Osteocyte (in vitro differentiated cells): Measurements from ENCODE around the gene POLG. TPM values are rescaled to one million over a fixed set of nuclear protein-coding genes. Genes with fewer than 3 reads are reported as not detected.

ENCODE experiments used
- DNase-seq: peaks from one replicate; pipeline ENCODE4 v3.0.0; 2021; ENCODE audit warnings: mixed read lengths; ENCODE audit not compliant: unreplicated experiment; ENCODE audit errors: extremely low spot score
- H3K27ac Mint-ChIP-seq: one replicate; pipeline ENCODE4 v1.8.0; 2021; ENCODE audit warnings: mild to moderate bottlenecking, mixed read lengths; ENCODE audit not compliant: unreplicated experiment
- H3K27me3 Mint-ChIP-seq: one replicate; pipeline ENCODE4 v1.8.0; 2021; ENCODE audit warnings: mixed read lengths; ENCODE audit not compliant: unreplicated experiment
- H3K36me3 Mint-ChIP-seq: one replicate; pipeline ENCODE4 v1.8.0; 2021; ENCODE audit warnings: mixed read lengths; ENCODE audit not compliant: unreplicated experiment
- H3K4me1 Mint-ChIP-seq: one replicate; pipeline ENCODE4 v1.8.0; 2021; ENCODE audit warnings: mixed read lengths; ENCODE audit not compliant: unreplicated experiment
- H3K4me3 Mint-ChIP-seq: one replicate; pipeline ENCODE4 v1.8.0; 2021; ENCODE audit warnings: mild to moderate bottlenecking, moderate library complexity, mixed read lengths; ENCODE audit not compliant: unreplicated experiment
- H3K9me3 Mint-ChIP-seq: one replicate; pipeline ENCODE4 v1.8.0; 2021; ENCODE audit warnings: mixed read lengths; ENCODE audit not compliant: unreplicated experiment
- CTCF ChIP-seq: fragments of 200-600 bp; sonication (generic); IDR thresholded peaks from 2 replicates; pipeline ENCODE4 v1.5.0; 2021; ENCODE audit warnings: antibody characterized with exemption, mild to moderate bottlenecking, moderate library complexity
- total RNA-seq: library from RNA; stranded (reverse); gene quantifications from 2 replicates; pipeline ENCODE4 v1.2.1, GENCODE V29; 2021

Gene POLG
- total RNA-seq, 1 donor from 2014 or later = 60.8 TPM

DNA sequence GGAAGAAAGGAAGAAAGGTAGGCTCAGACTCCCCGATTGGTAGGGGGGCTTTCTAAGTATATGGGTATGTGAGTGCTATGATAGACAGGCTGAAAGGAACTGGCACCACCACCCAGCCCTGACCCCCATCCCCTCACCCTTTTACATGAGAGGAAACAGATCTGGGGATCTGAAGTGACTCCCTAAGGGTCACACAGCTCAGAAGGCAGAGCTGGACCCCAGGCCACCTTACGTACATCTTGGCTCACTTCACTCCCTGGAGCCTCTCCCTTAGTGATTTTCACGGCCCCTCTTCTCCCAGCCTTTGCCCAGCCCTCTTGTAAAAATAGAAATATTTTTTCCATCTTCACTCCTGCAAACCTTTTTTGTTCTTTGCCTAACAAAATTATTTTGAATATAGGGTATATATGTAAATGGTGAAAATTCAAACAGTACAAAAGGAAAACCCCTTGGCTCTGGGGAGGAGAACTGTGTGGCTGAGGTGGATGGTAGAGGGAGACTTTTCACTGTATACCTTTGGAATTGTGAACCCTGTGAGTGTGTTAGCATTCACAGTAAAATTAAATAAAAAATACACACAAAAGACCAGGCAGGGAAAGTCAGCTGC, 34.8 kb upstream of the POLG start:
- Mint-ChIP-seq H3K27me3 (peaks cover 76% of the 10 kb centered on the region), H3K36me3 (no peaks in the 10 kb centered on the region), H3K4me3 (no peak overlapping the region), H3K27ac (no peak overlapping the region), H3K9me3 (no peaks in the 10 kb centered on the region), H3K4me1 (peaks cover 10% of the 10 kb centered on the region)
- no peak for TF ChIP-seq CTCF
- no peak for DNase-seq

GRCh38 chr15:89368566-89369223, 34.1 kb upstream of the POLG start:
- H3K4me3 Mint-ChIP-seq = no peak overlapping the region
- H3K36me3 Mint-ChIP-seq = no peaks in the 10 kb centered on the region
- DNase-seq = no peak
- H3K27me3 Mint-ChIP-seq = peaks cover 75% of the 10 kb centered on the region
- peaks cover 10% of the 10 kb centered on the region for H3K4me1 Mint-ChIP-seq
- no peak for TF ChIP-seq CTCF
- H3K9me3 Mint-ChIP-seq = no peaks in the 10 kb centered on the region
- no peak overlapping the region for H3K27ac Mint-ChIP-seq

DNA sequence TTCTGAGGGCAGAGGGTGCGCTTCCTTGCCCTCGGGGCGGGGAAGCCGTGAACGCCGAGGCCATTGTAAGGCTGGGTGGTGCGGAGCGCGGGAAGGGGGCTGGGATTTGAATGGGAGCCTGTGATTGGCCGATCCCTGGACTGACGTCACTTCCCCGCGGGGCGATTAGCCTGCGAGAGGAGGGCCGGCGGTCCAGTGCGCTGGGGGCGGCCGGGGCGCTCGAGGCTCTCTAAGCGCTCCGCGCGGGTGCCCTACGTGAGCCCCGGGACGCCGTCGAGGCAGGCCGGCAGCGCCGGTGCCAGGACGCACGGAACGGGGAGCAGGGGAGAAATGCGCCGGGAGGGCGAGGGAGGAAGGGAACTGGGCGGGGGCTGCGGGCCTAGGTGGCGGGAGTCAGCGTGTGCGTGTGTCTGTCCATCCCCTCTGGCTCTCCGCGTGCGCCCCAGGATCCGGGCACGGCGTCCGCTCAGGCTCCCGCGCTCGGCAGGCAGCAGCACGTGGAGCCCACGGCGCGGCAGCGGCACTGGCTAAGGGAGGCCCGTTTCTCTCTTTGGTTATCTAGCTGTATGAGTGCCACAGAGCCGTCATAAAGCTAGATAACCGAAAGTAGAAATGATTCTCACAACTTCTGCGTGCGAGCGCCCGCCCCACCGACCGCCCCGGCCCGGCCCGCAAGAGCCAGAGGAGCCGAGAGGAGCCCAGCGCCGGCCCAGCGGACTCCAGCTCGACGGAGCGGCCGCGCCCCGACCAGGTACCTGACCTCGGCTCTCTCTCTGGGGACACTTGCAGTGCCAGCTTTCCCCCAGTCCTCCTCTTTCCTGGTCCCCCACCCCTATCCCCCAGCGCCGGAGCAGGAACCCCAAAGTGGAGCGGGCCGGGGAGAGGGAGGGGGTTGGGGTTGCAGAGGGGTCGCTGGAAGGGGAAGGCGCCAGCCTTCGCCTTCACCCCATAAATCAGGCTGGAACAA, 33.1 kb upstream of the POLG start:
- Mint-ChIP-seq H3K36me3 (no peaks in the 10 kb centered on the region), H3K9me3 (no peaks in the 10 kb centered on the region), H3K4me1 (peaks cover 10% of the 10 kb centered on the region), H3K27ac (no peak overlapping the region), H3K27me3 (peaks cover 78% of the 10 kb centered on the region), H3K4me3 (no peak overlapping the region)
- no peak for TF ChIP-seq CTCF
- no peak for DNase-seq

DNA sequence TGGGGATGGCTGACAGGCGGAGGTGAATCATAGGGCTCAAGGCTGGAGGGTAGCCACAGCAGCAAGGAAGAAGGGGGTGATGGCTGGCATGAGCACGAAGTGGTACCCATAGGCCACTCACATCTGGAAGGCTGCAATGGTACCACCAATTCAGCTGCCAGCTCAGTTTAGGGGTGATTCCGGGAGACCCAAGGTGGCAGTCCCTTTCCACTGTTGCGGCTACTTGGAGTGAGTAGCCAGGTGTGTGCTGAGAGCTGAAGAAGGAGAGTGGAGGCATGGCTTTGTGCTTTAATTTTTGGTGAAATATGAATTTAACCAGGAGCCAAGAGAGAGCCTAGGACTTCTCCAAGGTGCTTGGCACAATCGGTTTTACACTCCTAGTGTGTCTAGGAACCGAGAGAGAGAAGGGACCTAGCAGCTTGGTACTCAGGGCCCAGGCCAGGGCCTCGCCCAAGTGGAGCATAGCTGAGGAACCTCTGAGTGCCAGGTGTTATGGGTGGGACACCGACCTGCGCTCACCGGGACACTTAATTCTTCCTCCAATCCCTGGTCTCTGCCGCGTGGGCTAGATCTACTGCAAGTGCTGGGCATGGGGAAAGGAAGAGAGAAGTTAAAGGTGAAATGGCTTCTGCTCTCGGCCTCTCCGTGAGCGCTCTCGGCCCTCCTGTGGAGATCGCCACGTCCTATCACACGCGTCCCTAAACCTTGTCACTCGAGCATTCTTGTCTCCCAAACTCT, 32.2 kb upstream of the POLG start:
- no peak for DNase-seq
- no peaks in the 10 kb centered on the region for H3K36me3 Mint-ChIP-seq
- TF ChIP-seq CTCF = no peak
- H3K4me1 Mint-ChIP-seq = peaks cover 8% of the 10 kb centered on the region
- no peak overlapping the region for H3K27ac Mint-ChIP-seq
- peaks cover 77% of the 10 kb centered on the region for H3K27me3 Mint-ChIP-seq
- H3K9me3 Mint-ChIP-seq = no peaks in the 10 kb centered on the region
- H3K4me3 Mint-ChIP-seq = no peak overlapping the region
